ENCODE measurements around the gene HPCA. TPM values are rescaled to one million over a fixed set of nuclear protein-coding genes. Genes with fewer than 3 reads are reported as not detected.
A peak's percentile ranks its signal among the peaks of the same experiment; 100 is the strongest.

HPCA gene
- 1 to 10 TPM; 1.5 to 1.9 TPM for total RNA-seq
- long read RNA-seq, partial matches to known transcripts: 0 of 27 reads
- long read RNA-seq, other reads (novel, unspliced or antisense): 27 of 27 reads

DNA sequence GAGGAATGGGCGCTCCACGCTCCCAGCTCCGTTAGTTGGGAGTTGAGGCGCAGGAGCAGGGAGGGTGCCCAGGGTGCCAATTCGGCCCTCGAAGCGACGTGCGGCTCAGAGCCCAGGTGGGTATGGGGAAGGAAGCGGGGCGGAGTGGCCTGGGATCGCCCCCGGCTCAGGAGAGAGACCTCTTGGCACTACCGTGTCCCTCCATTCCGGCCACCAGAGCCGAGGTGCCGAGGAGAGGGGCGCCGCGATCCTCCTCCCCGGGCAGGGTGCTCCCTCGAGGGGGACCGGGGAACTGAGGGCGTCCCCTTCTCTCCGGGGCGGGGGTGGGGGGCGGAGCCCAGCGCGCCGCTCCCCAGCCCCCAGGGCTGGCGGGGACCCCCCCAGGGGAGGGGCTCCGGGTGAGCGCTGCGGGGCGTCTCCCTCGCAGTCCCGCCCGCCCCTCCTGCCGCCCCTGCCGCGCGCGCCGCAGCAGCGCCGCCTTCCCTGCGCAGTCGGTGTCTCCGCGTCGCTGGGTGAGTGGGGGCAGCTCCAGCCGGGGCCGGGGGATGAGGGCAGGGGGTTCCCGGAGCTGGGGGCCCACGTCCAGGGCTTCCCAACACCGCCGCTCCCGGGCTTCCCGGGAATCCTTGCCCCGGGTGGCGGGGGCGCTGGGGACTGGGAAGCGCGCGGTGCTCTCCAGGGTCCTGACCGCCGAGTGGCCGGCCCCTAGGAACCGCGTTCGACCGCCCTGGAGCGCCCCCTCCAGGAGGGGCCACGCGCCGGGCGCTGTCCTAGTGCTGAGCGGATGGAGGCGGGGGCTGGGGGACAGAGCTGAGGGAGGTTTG is at the start of gene HPCA:
HPCA (plus strand) TSS at position 488 of the 824 bp plus-strand sequence. CDS start 2,408 bp downstream, outside the sequence.
- ATAC-seq (peak; percentile 88), DNase-seq (peak in 1 of 2 donors; percentile 83)
- intact Hi-C loops (cut with DNase I, micrococcal nuclease): no loop called here

DNA sequence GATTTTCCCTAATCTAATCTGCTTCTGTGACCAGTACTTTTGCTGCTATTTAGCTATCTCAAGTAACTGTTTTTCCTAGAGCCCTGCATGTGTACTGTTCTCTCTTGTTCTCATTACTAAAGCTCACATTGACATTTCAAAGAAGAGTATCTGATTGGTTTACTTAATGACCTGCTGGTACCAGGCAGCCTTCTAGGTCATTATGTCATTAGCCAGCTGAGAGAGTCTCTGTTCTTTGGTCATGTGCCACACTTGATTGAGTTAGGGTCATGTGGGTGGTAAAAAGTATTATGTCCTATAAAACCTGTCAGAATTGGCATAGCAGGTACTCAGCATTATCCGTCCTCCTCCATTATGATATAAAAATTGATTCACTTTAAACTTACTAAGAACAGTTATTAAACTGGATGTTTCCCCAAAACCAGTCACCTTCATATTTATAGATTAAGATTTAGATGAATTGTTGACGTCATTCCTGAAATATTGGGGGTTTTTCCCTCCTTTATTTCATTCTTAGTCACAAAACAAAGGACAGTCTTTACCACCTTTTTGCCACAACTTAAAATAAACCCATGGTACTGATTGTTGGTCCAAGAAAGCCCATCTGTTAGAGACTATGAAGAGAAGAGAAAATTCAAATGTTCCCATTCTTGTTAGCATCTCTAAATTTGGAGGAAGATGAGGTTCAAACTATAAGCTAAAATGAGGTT is 37.8 kb upstream of the HPCA start:
- DNase-seq: no peak
- ATAC-seq: no peak
- intact Hi-C loops (cut with DNase I, micrococcal nuclease): no loop called here

DNA sequence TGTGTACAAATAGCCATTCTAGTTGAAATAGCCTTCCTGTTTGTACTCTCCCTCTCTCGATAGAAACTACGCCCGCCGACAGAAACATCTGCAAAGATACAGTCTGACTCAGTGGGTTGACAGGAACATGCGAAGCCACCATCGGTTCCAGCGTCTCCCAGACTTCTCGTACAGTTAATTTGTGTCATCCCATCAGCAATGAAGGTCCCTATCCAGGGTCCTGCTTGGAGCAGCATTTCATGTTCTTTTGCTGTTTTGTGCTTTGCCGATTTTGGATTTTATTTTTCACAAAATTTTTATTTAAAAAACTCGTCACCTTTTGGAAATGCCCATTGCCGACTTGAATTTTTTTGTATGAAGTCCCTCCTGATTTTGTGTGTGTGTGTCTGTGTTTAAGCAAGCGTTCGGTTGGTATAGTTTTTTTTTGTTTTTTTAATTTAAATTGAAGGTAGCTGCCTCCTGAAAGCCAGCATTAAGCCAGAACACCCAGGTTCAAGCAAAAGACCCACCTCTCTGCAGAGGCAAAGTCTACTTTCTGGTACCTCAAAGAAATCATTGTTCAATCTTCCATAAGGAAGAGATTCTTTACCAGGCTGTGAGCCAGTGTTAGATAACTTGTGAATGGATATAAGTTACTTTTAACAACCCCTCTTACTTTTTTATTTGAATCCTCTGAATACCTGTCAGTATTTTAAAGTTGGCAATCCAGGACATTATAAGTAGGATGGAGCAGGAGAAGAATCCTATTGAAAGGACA is 30.3 kb upstream of the HPCA start:
- DNase-seq (no peak), ATAC-seq (peak; percentile 97)
- intact Hi-C loops (cut with DNase I, micrococcal nuclease): no loop called here

DNA sequence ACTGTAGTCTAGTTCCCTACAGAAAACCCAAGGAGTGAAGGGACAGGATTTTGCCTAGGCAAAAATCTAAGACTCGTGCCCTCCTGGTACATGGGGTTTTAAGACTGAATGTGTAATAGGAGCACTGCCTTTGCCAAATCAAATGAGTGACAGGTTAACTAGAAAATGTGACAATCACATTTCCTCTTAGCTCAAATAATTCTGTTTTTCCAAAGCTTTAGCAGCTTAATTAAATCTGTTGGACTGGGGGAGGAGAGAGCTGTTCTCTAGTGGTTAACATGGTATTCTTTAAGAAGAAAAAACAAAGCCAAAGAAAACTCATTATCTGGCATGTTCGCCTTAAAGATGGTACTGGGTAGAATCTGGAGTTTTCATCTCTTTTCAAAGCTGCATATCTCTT is 28.2 kb upstream of the HPCA start:
- ATAC-seq (no peak), DNase-seq (no peak)
- intact Hi-C loops (cut with DNase I, micrococcal nuclease): no loop called here

DNA sequence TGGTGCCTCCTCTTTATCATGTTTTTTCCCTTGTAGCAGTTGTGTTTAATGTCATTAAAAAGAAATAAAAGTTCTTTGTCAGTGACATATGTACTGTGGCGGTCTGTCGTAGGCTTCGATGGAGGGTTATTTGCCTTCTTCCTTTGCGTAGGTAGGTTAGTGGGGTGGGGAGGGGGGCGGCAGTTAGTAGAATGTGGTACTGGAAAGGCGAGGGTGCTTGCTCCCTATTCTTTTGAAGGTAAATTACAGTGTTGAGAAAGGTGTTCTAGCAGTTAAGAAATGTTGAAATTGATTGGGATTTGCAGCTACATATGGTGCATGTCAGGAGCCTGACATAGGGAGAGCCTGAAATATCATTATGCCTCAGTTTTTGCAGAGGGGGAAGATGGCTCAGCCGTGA is 27.5 kb upstream of the HPCA start:
- intact Hi-C loops (cut with DNase I, micrococcal nuclease): no loop called here
- DNase-seq (no peak), ATAC-seq (no peak)

DNA sequence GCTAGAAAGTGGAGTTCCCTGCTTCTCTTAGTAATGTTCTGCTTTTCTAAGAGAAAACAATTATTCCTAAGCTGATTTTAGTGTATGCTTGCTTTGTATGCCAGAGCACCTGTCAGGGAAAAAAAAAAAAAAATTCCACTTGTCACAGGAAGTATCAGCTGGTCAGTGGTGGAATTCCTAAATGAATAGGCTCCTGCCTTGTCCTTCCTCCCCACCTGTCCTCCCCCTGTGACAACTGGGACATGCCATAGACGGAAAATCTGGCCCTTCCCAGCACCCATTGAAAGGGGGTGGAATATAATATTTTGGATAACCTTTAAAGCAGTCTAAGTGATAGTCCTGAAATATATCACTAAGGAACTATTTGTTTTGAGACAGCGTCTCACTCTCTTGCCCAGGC is 26.4 kb upstream of the HPCA start:
- intact Hi-C loops (cut with DNase I, micrococcal nuclease): no loop called here
- DNase-seq: no peak

DNA sequence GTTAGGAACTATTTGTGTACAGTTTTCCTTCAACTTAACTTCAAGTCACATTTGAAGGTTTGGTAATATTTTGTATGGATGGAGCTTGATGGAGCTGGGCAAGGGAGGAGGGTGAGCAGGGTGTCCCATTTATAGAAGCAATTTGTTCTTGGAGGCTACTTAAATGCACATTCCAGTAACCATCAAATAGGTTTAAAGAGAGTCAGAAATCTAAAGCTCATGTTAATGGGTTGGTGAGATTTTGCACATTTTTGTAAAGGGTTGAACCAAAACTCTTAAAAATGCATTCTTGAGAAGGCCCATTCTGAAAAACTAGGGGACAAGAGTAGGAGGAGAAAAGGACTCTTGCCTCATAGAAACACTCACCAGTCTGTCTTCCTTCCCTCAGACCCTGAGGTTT is 25.7 kb upstream of the HPCA start:
- no peak for ATAC-seq
- DNase-seq: no peak
- intact Hi-C loops (cut with DNase I, micrococcal nuclease): no loop called here

More for the DNA sequence above, 26.4 kb upstream of the HPCA start:
- no peak for ATAC-seq

DNA sequence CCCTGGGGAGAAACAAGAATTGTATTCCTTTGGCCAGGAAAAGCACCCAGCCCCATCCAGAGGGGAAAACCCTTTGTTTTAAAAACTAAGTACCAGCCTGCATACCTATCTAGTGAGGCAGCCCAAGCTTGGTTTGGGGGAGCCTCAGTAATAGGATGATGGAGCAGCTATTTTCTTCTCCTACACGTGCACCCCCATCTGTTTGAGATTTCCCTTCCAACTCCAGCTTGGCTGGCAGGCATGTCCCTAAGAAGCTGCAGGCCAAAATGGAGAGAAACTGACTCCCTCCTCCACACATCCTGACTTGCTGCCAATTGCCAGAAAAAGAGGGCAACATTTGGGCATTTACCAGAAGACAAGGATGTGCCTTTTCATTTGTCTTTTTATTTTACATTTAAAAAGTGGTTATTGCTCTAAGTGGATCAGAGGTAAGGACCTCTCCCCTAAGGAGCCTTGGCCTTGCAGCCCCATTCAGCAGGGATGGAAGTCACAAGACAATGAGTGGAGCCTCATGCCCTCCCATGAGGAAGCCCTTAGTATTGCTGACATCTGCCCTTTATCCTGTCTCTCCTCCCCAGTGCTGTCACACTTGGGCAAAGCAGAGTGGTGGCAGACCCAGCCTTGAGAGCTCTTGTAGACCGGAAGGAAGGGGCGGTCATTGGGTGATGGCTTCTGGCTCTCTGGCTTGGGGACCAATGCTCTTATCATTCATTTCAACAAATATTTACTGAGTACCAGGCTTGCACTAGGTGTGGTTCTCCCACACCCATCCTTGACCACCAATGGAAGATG is 24.2 kb upstream of the HPCA start:
- intact Hi-C loops (cut with DNase I, micrococcal nuclease): no loop called here
- ATAC-seq: no peak
- DNase-seq: no peak

DNA sequence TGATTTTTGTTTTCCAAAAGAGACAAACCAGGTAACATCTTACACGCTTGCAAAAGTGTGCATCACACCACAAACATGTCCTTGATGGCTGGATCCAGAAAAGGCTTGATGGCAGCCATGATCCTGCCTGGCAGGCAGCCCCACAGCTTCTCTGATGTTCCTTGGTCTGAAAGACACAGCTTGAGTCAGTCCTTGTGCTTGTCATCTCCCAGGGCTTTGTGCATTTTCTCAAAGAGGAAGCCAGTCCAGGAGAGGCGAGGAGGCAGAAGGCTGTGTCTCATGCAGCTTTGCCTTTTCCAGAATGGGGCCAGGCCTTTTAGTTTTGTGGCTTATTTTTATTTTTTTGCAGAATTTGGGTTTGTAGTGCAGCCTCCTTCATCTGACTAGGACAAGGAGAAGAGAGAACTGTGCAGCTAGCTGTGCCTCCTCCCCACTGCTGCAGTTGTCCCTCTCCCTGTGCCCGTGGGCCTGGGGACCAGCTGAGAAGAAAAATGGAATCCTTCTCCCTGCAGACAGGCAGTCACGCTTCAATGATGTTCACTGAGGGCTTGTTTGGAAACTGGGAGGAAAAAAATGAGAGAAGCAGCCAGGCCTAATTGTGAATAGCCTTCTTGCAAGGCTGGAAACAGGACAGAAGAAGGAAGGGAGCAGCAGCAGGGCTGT is 22.9 kb upstream of the HPCA start:
- no peak for DNase-seq
- intact Hi-C loops (cut with DNase I, micrococcal nuclease): no loop called here
- no peak for ATAC-seq

DNA sequence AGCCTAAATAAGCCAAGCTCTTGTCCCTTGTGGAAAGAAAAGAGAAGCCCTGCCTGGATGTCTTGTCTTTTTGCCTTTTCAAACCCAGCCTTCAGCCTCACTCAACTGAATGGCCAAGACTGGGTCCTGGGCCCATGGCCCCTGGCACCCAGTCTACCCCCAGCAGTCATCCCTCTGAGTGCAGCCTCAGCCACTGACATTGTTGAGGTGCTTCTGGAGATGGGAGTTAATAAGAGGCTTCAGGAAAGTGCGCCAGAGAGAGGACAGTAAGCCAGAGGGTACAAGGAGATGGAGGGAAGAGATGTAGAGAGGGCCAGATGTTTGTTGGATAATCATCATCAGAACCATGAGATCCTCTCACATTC is 22.4 kb upstream of the HPCA start:
- intact Hi-C loops (cut with DNase I, micrococcal nuclease): no loop called here
- ATAC-seq: no peak
- DNase-seq: no peak

DNA sequence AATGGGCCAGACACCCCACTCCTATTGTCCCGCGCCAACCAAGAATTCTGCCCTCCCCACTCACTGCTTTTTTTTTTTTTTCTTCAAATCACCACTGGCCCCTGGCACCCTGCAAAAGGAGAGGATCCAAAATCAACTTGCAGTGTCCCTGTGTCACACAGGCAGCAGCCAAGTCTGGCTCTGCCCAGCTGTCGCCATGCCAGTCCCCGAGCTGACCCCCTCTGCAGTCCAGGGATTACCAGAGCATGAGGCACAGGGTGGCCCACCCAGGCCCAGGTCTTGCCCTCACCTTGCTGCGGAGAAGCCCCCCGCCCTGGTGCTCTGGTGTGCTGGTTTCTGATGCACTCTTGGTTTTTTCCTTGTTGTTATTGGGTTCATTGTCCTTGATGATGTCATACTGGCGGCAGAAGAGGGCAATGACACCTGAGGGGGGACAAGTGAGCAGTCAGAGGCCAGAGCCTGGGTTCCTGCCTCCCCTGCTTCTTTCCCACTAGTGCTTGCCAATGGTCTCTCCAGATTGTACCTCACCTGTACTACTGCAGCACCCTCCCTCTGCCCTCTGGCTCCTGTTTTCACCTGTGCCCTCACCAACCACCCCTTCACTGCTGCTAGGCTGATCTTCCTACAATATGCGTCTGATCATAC is 21.8 kb upstream of the HPCA start:
- no peak for DNase-seq
- no peak for ATAC-seq
- intact Hi-C loops (cut with DNase I, micrococcal nuclease): no loop called here

DNA sequence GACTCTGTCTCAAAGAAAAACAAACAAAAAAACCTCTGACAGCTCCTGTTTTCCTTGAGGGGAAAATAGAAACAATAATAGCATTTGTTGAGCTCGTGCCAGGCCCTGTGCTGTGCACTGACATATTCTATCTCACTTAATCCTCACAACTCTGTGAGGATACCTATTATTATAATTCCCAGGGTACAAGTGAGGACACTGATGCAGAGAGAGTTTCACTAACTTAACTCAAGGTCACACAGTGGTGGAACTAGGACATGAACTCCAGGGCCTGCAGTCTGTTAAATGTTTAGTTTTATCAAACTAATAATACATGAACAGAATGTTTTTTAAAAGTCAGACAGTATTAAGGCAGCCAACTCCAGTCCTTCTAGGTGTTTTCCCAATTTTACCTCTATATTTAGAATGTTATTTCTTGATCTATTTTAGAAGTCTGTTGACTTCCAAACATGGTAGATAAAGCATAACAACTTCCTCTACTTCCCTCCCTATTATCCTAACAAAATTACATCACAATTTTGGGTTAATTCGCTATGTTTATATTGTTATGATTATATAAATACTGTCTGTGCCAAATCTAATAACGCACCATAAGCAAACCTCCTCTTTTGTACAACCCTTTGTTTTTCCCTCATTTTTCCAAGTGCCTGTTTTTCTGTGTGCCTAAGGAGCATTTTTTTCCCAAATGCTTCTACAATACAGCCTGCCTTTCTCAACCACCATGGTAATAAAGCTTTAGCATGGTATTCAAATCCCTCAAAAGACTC is 20.5 kb upstream of the HPCA start:
- ATAC-seq (no peak), DNase-seq (no peak)
- intact Hi-C loops (cut with DNase I, micrococcal nuclease): no loop called here

DNA sequence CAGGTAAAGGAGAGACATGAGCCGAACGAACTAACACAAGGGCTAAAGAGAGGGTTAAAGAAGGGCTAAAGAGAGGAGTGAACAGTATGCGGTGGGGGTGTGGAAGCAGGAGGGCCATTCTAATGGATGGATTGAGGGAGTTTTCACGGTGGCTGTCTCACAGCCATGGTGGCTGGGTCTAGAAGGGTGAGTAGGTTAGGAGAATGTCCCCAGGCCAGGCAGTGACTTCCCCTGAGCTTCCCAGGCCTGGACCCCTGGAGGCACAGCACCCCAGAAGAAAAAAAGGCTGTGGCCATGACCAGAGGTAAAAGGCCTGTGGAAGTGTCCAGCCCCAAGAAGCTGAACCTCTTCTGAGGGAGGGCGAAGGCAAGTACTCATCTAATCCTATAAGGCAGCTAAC is 19.1 kb upstream of the HPCA start:
- intact Hi-C loops (cut with DNase I, micrococcal nuclease): no loop called here

DNA sequence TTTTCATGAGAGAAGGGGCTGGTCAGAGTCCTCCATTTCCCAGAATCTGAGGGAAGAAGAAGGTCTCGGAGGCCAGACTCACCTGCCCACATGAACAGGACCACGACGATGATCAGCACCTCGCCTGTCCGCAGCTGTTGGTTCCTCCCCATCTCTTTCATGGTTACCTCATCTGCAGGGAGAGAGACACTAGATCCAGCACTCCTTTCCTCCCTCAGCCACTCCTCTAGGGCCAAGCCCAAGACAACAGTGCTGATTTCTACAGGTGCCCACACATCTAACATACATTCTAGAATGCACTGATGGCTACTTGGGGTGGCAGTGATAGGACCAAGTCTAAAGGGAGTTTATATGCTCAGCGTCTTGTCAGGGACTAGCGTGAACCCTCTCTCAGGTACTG is 18.6 kb upstream of the HPCA start:
- DNase-seq: no peak
- ATAC-seq: no peak
- intact Hi-C loops (cut with DNase I, micrococcal nuclease): no loop called here

More for the DNA sequence above, 19.1 kb upstream of the HPCA start:
- ATAC-seq: no peak
- DNase-seq: no peak

DNA sequence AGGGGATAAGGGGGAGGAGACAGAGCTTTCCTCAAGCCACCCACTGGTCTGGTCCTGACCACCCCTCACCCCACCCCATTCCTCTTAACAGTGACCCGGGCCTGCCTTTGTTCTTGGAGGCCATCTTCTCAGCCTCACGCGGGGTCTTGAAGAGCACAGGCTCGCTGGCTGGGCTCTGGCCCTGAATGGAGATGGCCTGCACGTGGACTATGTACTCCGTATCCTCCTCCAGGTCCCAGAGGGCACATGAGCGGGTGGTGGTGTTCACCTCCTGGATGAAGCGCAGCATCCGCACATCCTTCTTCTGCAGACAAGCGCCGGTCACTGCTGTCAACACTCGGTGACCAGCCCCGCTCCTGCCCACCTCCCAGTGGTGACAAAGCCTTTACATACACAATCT is 18.2 kb upstream of the HPCA start:
- no peak for DNase-seq
- intact Hi-C loops (cut with DNase I, micrococcal nuclease): no loop called here
- ATAC-seq: no peak

DNA sequence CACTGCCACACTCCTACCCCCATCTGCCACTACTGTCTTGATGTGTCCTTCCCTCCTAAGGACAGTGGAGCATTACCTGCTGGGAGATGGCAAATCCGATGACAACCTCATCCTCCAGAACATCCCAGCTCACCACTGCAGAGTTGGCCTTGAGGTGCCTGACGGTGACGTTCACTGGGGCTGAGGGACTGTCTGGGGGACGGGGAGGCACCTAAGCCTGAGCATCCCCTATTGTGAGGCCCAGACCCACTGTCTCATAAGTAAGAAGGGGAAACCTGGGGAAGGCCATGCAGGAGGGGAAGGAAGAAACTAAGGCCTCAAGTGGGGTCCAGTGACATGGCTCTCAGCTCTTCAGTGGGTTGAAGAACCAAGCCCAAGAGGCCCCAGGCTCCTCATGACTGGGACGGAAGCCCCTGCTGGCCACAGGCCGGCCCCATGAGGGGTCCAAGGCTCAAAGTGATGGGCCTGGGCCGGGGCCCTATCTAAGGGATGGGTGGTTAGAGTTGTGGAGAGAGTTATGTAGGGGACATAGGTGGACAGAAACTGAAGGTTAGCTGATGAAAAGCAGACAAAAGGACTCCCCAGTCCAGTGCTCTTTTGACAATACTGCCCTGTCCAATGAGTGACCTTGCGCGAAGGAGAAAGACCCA is 17.4 kb upstream of the HPCA start:
- ATAC-seq (no peak), DNase-seq (no peak)
- intact Hi-C loops (cut with DNase I, micrococcal nuclease): no loop called here

Measured in left colon (tissue), 2 donors.